ENCODE results near the gene DDX6. TPM values are rescaled to one million over a fixed set of nuclear protein-coding genes. Genes with fewer than 3 reads are reported as not detected.

The DDX6 gene
- total and polyA plus RNA-seq, 2 of the 8 experiments (the other 6 are each of a cell fraction or from before 2014, with no cell fraction given), result 29.8 to 181 TPM

GRCh38 chr11:118742304-118742703, 48.7 kb downstream of the DDX6 start:
- H2AK5ac ChIP-seq (ENCODE audit: low read depth, low read length), result no peak overlapping the region
- H4K20me1 ChIP-seq (replicated peaks in 1 of 2; ENCODE audit: control insufficient read depth in 1 of 2, insufficient read depth in 2 of 2, low read length in 2 of 2), result no peaks in the 10 kb centered on the region
- no peak overlapping the region for H3K14ac ChIP-seq (ENCODE audit: insufficient read length)
- no peak overlapping the region for H3K4ac ChIP-seq (replicated peaks; ENCODE audit: insufficient read length, low read depth, low read length)
- no peak overlapping the region for H3K23ac ChIP-seq (ENCODE audit: insufficient read length)
- no peak for DNase-seq (ENCODE audit: low read depth in 1 of 2, low spot score in 2 of 2)
- no peaks in the 10 kb centered on the region for H3K9me3 ChIP-seq (ENCODE audit: insufficient read depth in 2 of 2, low read depth in 1 of 2, low read length in 1 of 2)
- no peak overlapping the region for H4K91ac ChIP-seq (replicated peaks; ENCODE audit: insufficient read length, low read length)
- no peak overlapping the region for H3K4me3 ChIP-seq (ENCODE audit: extremely low read depth in 1 of 4, insufficient read depth in 2 of 4, low read depth in 3 of 4, low read length in 4 of 4)
- H3K79me1 ChIP-seq (ENCODE audit: low read depth, low read length), result peaks cover 7% of the 10 kb centered on the region
- no peaks in the 10 kb centered on the region for H3K23me2 ChIP-seq (ENCODE audit: low read depth, low read length)
- H2AFZ ChIP-seq (ENCODE audit: low read length), result no peak overlapping the region
- H3K27me3 ChIP-seq (replicated peaks in 1 of 4; ENCODE audit: control insufficient read depth in 3 of 4, extremely low read depth in 1 of 4, insufficient read depth in 3 of 4, low read length in 3 of 4), result no peaks in the 10 kb centered on the region
- CTCF ChIA-PET (ENCODE audit: partially characterized antibody), result interaction anchor here (1.0 to 1.5 kb wide), 4 partner anchors 20 to 53 kb away, joined by 3 to 10 read pairs (median 4); no protein-coding TSS in a partner anchor
- WGBS, 2 experiments (ENCODE audit: extremely low coverage in 1 of 2, insufficient coverage in 1 of 2, insufficient read length in 1 of 2, insufficient replicate concordance in 2 of 2, low coverage in 1 of 2, low lambda C conversion rate in 2 of 2, missing lambda C conversion rate in 1 of 2), result 93% methylated on average over 5 of the region's 6 CpGs; no CpG with 5 or more reads in 1 of the 2 experiments
- H3K27ac ChIP-seq (ENCODE audit: low read depth, low read length), result no peak overlapping the region
- no peak overlapping the region for H2BK5ac ChIP-seq (ENCODE audit: low read depth, low read length)
- H3K4me2 ChIP-seq (ENCODE audit: insufficient read depth in 1 of 2, low read depth in 2 of 2, low read length in 2 of 2), result no peak overlapping the region
- peaks cover 0 to 33% of the 10 kb centered on the region in 2 experiments; a peak in 3 of 4 replicates for H3K79me2 ChIP-seq (ENCODE audit: control insufficient read depth in 1 of 2, insufficient read depth in 2 of 2, low read length in 2 of 2)
- no peak overlapping the region for H3K9ac ChIP-seq (replicated peaks in 1 of 4; ENCODE audit: extremely low read depth in 1 of 4, low read depth in 3 of 4, low read length in 3 of 4)
- TF ChIP-seq BCL11A (IDR thresholded peaks at IDR 0.05; ENCODE audit: low read depth in 2 of 2, low read length in 2 of 2) (no peak), POLR2AphosphoS5 (IDR thresholded peaks at IDR 0.05; ENCODE audit: low read depth, low read length) (no peak), ATF2 (IDR thresholded peaks at IDR 0.05; ENCODE audit: low read length) (no peak), SRF (IDR thresholded peaks at IDR 0.05; ENCODE audit: low read depth, low read length) (no peak), NRF1 (IDR thresholded peaks at IDR 0.05; ENCODE audit: low read depth, low read length) (no peak), SIN3A (conservative IDR thresholded peaks at IDR 0.05 in 1 of 2, IDR thresholded peaks at IDR 0.05 in 1 of 2; ENCODE audit: low read depth in 1 of 2, low read length in 2 of 2) (no peak), RBBP5 (IDR thresholded peaks at IDR 0.05; ENCODE audit: borderline replicate concordance, low read depth, low read length) (no peak), RNF2 (IDR thresholded peaks at IDR 0.05; ENCODE audit: borderline replicate concordance, low read depth, low read length, missing control alignments, poor library complexity, severe bottlenecking) (no peak)
- no peak overlapping the region for H2BK20ac ChIP-seq (ENCODE audit: low read length)
- no peak overlapping the region for H2BK12ac ChIP-seq (ENCODE audit: low read depth, low read length)
- H3K56ac ChIP-seq (replicated peaks; ENCODE audit: insufficient read length, low read depth, low read length), result no peak overlapping the region
- no peak overlapping the region for H4K8ac ChIP-seq (ENCODE audit: extremely low read depth, insufficient read depth, low read length)
- POLR2A ChIA-PET (ENCODE audit: partially characterized antibody), result interaction anchor here (0.6 to 2.4 kb wide), 7 partner anchors 9 to 69 kb away, joined by 3 to 10 read pairs (median 3); no protein-coding TSS in a partner anchor
- FAIRE-seq, result no peak
- no peak overlapping the region for H2BK120ac ChIP-seq (replicated peaks; ENCODE audit: low read depth, low read length)
- no peak overlapping the region for H2BK15ac ChIP-seq (ENCODE audit: low read length)
- peaks cover 0 to 6% (median 4%) of the 10 kb centered on the region in 4 experiments; a peak in 3 of 7 replicates for H3K4me1 ChIP-seq (replicated peaks in 1 of 4; ENCODE audit: control insufficient read depth in 3 of 4, insufficient read depth in 4 of 4, low read length in 3 of 4)
- H3K18ac ChIP-seq (ENCODE audit: extremely low read depth, low read length), result no peak overlapping the region
- H3K36me3 ChIP-seq (ENCODE audit: control insufficient read depth in 2 of 4, insufficient read depth in 4 of 4, low read length in 3 of 4), result peaks cover 0 to 5% (median 0%) of the 10 kb centered on the region in 4 experiments; a peak in 1 of 8 replicates
- no peak overlapping the region for H4K5ac ChIP-seq (ENCODE audit: insufficient read length, low read depth, low read length)
